ENCODE results near the gene XKRX.

The XKRX gene

GRCh38 chrX:100928660-100929613, at the start of gene XKRX:
TSS of gene XKRX (minus strand) at chrX:100928917. CDS start at chrX:100928304, 613 bp downstream.
- no peaks in the 10 kb centered on the region for H3K27me3 ChIP-seq (ENCODE audit: insufficient read depth, poor library complexity, severe bottlenecking)
- H3K27ac ChIP-seq (ENCODE audit: poor library complexity, severe bottlenecking), result no peak within 1 kb of the TSS
- no peak for TF ChIP-seq CTCF (IDR thresholded peaks at IDR 0.05; ENCODE audit: poor library complexity, severe bottlenecking)
- peak; percentile 38 for DNase-seq (ENCODE audit: low spot score)
- no peaks in the 10 kb centered on the region for H3K4me1 ChIP-seq (ENCODE audit: insufficient read depth, poor library complexity, severe bottlenecking)
- no peaks in the 10 kb centered on the region for H3K36me3 ChIP-seq (ENCODE audit: low read depth)
- H3K4me3 ChIP-seq (ENCODE audit: severe bottlenecking), result peak within 1 kb of the TSS; percentile 32
- peak; percentile 86 for ATAC-seq (ENCODE audit: low read depth)
- no peaks in the 10 kb centered on the region for H3K9me3 ChIP-seq (ENCODE audit: severe bottlenecking)

DNA sequence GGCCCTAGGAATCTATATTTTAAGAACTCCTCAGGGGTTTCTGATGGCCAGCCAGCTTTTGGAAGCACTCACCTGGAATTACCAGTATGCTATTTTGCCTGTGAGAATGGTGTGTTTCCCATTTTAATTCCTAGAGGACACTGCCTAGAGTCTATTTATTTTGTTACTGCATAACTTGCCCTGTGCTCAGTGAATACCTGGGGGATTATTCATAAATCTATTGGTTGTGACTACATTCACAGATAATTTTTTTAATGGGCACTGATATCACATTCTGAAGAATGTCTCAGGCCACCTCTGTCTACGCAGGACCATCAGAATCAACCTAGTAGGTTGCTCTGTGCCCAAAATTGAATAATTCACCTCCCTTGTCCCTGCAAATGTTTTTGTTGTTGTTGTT, 47.5 kb upstream of the XKRX start:
- peaks cover 12% of the 10 kb centered on the region for H3K4me1 ChIP-seq (ENCODE audit: insufficient read depth, poor library complexity, severe bottlenecking)
- no peak for TF ChIP-seq CTCF (IDR thresholded peaks at IDR 0.05; ENCODE audit: poor library complexity, severe bottlenecking)
- no peaks in the 10 kb centered on the region for H3K36me3 ChIP-seq (ENCODE audit: low read depth)
- DNase-seq (ENCODE audit: low spot score), result no peak
- H3K4me3 ChIP-seq (ENCODE audit: severe bottlenecking), result no peak overlapping the region
- no peak overlapping the region for H3K27ac ChIP-seq (ENCODE audit: poor library complexity, severe bottlenecking)
- H3K9me3 ChIP-seq (ENCODE audit: severe bottlenecking), result no peaks in the 10 kb centered on the region
- no peaks in the 10 kb centered on the region for H3K27me3 ChIP-seq (ENCODE audit: insufficient read depth, poor library complexity, severe bottlenecking)
- ATAC-seq (ENCODE audit: low read depth), result 0 out of 3 replicates have a peak, but pooled peaks have one; percentile 19

GRCh38 chrX:100975212-100975611, 46.5 kb upstream of the XKRX start:
- TF ChIP-seq CTCF (IDR thresholded peaks at IDR 0.05; ENCODE audit: poor library complexity, severe bottlenecking), result no peak
- Histone ChIP-seq H3K36me3 (ENCODE audit: low read depth) (no peaks in the 10 kb centered on the region), H3K27me3 (ENCODE audit: insufficient read depth, poor library complexity, severe bottlenecking) (no peaks in the 10 kb centered on the region), H3K4me3 (ENCODE audit: severe bottlenecking) (no peak overlapping the region), H3K9me3 (ENCODE audit: severe bottlenecking) (no peaks in the 10 kb centered on the region), H3K4me1 (ENCODE audit: insufficient read depth, poor library complexity, severe bottlenecking) (peaks cover 2% of the 10 kb centered on the region), H3K27ac (ENCODE audit: poor library complexity, severe bottlenecking) (no peak overlapping the region)
- ATAC-seq (ENCODE audit: low read depth), result no peak
- no peak for DNase-seq (ENCODE audit: low spot score)

GRCh38 chrX:100973411-100973810, 44.7 kb upstream of the XKRX start:
- no peak for DNase-seq (ENCODE audit: low spot score)
- peak; percentile 72 for ATAC-seq (ENCODE audit: low read depth)
- no peaks in the 10 kb centered on the region for H3K9me3 ChIP-seq (ENCODE audit: severe bottlenecking)
- no peak overlapping the region for H3K27ac ChIP-seq (ENCODE audit: poor library complexity, severe bottlenecking)
- no peaks in the 10 kb centered on the region for H3K36me3 ChIP-seq (ENCODE audit: low read depth)
- no peaks in the 10 kb centered on the region for H3K4me1 ChIP-seq (ENCODE audit: insufficient read depth, poor library complexity, severe bottlenecking)
- H3K4me3 ChIP-seq (ENCODE audit: severe bottlenecking), result no peak overlapping the region
- H3K27me3 ChIP-seq (ENCODE audit: insufficient read depth, poor library complexity, severe bottlenecking), result no peaks in the 10 kb centered on the region
- TF ChIP-seq CTCF (IDR thresholded peaks at IDR 0.05; ENCODE audit: poor library complexity, severe bottlenecking), result no peak

- no peaks in the 10 kb centered on the region for H3K36me3 ChIP-seq (ENCODE audit: low read depth)
- H3K4me1 ChIP-seq (ENCODE audit: insufficient read depth, poor library complexity, severe bottlenecking), result no peaks in the 10 kb centered on the region
- ATAC-seq (ENCODE audit: low read depth) (no peak), DNase-seq (ENCODE audit: low spot score) (no peak)
- H3K27me3 ChIP-seq (ENCODE audit: insufficient read depth, poor library complexity, severe bottlenecking), result no peaks in the 10 kb centered on the region
- H3K9me3 ChIP-seq (ENCODE audit: severe bottlenecking), result no peaks in the 10 kb centered on the region
- no peak overlapping the region for H3K4me3 ChIP-seq (ENCODE audit: severe bottlenecking)
- no peak overlapping the region for H3K27ac ChIP-seq (ENCODE audit: poor library complexity, severe bottlenecking)
- no peak for TF ChIP-seq CTCF (IDR thresholded peaks at IDR 0.05; ENCODE audit: poor library complexity, severe bottlenecking)
These were observed 41.2 kb upstream of the XKRX start for GRCh38 chrX:100969936-100970335.

All from RWPE2 (cell line).